ENCODE data around the gene VSTM5. TPM values are rescaled to one million over a fixed set of nuclear protein-coding genes. Genes with fewer than 3 reads are reported as not detected.

VSTM5 gene
- total RNA-seq, 1 experiment from 2014 or later, result not detected

GRCh38 chr11:93870616-93871015 is 20.2 kb upstream of the VSTM5 start:
- no peak for DNase-seq
- Histone ChIP-seq H2BK120ac (ENCODE audit: low read depth, low read length, poor library complexity, severe bottlenecking) (no peak overlapping the region), H4K8ac (replicated peaks; ENCODE audit: insufficient read length, low read depth, low read length) (no peak overlapping the region), H2BK12ac (ENCODE audit: insufficient read length, low read depth, low read length) (no peak overlapping the region), H4K20me1 (ENCODE audit: control insufficient read depth, insufficient read depth, insufficient read length) (no peaks in the 10 kb centered on the region), H4K91ac (ENCODE audit: insufficient read length, low read depth, low read length) (no peak overlapping the region), H2BK15ac (ENCODE audit: low read depth, low read length) (no peak overlapping the region), H2AFZ (ENCODE audit: low read length) (no peak overlapping the region), H3K4ac (ENCODE audit: low read depth, low read length) (no peak overlapping the region), H3K9me3 (ENCODE audit: control insufficient read depth, low read depth, low read length) (no peaks in the 10 kb centered on the region), H3K23ac (ENCODE audit: insufficient read length, low read depth, low read length) (no peak overlapping the region), H2AK5ac (ENCODE audit: insufficient read length, low read length) (no peak overlapping the region), H3K27me3 (ENCODE audit: insufficient read depth, low read length) (no peaks in the 10 kb centered on the region), H3K23me2 (ENCODE audit: insufficient read length, low read depth, low read length, poor library complexity, severe bottlenecking) (no peaks in the 10 kb centered on the region), H3K18ac (ENCODE audit: insufficient read length, low read depth, low read length) (no peak overlapping the region), H3K9ac (ENCODE audit: extremely low read depth, insufficient read length, low read length) (no peak overlapping the region), H2BK20ac (ENCODE audit: low read depth, low read length, poor library complexity, severe bottlenecking) (no peak overlapping the region), H3K79me1 (ENCODE audit: insufficient read depth, low read depth, low read length, poor library complexity, severe bottlenecking) (no peaks in the 10 kb centered on the region), H4K5ac (ENCODE audit: insufficient read length, low read depth, low read length) (no peak overlapping the region), H3K4me1 (ENCODE audit: insufficient read depth, low read length) (no peaks in the 10 kb centered on the region), H3T11ph (ENCODE audit: low read length) (no peak overlapping the region), H3K56ac (ENCODE audit: insufficient read length, low read depth, low read length) (no peak overlapping the region), H2BK5ac (ENCODE audit: insufficient read length, low read length) (no peak overlapping the region), H3K14ac (ENCODE audit: insufficient read depth, low read length) (no peak overlapping the region), H3K4me2 (ENCODE audit: insufficient read depth, insufficient read length, low read length) (no peak overlapping the region), H3K27ac (ENCODE audit: insufficient read length, low read depth, low read length) (no peak overlapping the region), H3K79me2 (ENCODE audit: insufficient read depth, low read length) (no peaks in the 10 kb centered on the region)
- no peak overlapping the region for H3K4me3 Mint-ChIP-seq
- TF ChIP-seq CTCF (conservative IDR thresholded peaks at IDR 0.05), result no peak
- H3K9me3 Mint-ChIP-seq, result peaks cover 14% of the 10 kb centered on the region in 2 experiments; a peak in 4 of 5 replicates
- H3K4me1 Mint-ChIP-seq, result peaks cover 3 to 4% of the 10 kb centered on the region in 2 experiments; a peak in 3 of 4 replicates
- no CpG with 5 or more reads among the region's 3 CpGs for WGBS (ENCODE audit: extremely low coverage, insufficient read length, low lambda C conversion rate)
- H3K36me3 Mint-ChIP-seq (ENCODE audit: insufficient read depth in 1 of 3, low read depth in 3 of 3), result peaks cover 0 to 3% (median 3%) of the 10 kb centered on the region in 3 experiments; a peak in 5 of 7 replicates
- no peaks in the 10 kb centered on the region for H3K27me3 Mint-ChIP-seq (ENCODE audit: low read depth)
- no peak overlapping the region for H3K27ac Mint-ChIP-seq
